Activated CD4-positive, alpha-beta T cell treated with anti-CD3 and anti-CD28 coated beads for 48 hours (primary cell): ENCODE results near the gene AIM2.

Experiments
- DNase-seq: peaks from one replicate; pipeline ENCODE4 v3.0.0-alpha.2; 2020

AIM2 gene

DNA sequence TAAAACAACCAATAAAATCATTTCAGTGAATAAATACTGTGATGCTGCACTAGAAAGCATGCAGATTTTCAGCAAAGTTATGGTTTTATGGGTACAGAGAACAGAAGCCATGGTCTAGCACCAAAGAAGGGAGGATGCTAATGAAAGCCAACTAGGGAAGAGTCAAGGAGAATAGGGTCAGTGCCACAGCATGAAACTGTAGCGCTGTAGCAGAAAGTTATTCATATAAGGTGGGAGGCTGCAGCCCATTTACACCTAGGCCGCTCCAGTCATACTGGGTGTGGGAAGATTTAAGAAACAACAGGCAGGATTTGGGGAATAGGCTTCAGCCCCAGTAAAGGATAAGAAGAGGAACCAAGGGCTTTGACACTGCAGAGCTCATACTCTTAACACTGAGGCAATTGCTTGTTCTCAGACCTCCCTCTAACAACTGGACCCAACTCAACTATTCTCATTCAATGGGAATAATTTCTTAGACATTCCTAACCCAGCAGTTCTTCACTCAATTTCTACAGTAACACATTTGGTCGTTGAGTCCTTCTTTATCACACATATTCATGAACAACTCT is 62.5 kb downstream of the AIM2 start:
- peak; percentile 25 for DNase-seq

DNA sequence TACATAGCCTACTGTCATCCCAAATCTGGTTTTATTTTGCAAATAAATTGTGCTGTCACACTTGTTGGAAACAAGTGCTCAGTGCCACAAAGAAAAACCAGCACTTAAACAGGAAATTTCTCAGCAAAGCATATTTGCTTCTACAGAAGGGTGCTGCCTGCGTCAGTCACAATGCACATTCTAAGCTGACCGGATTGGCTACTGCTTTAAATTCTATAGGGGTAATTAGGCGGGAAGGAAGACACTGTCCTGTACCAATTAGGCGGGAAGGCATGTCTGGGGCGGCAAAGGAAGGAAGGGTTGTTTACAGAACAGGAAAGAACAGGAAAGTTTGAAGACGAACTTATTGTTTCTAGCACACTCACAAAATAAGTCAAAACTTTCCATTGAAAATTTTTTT is 64.1 kb downstream of the AIM2 start:
- peak; percentile 77 for DNase-seq
